ENCODE measurements around the gene OGDHL. TPM values are rescaled to one million over a fixed set of nuclear protein-coding genes. Genes with fewer than 3 reads are reported as not detected.

OGDHL gene
- total RNA-seq, 4 donors from 2014 or later, result 0.13 to 0.20 TPM; not detected in 2

DNA sequence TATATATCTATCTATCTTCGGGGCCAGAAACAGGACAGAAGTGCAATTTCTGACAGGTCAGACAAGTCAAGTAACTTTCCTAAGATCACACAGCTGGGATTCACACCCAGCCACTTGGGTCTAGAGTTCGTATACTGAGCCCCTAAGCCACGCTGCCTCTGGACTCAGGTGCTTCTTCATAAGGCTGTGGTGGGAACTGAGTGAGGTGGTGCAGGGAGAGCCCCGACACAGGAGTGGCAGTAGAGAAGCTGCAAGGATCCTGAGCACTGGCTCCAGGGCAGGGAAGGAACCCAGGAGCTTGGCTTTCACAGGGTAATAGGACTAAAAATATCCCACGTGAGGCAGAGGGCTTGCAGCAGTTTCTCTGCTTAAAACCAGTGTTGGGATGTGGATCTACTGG lies 48.9 kb downstream of the OGDHL start:
- H3K4me1 ChIP-seq, result no peaks in the 10 kb centered on the region
- no peaks in the 10 kb centered on the region for H3K27me3 ChIP-seq
- no peak overlapping the region for H3K4me3 ChIP-seq
- DNase-seq (no peak), ATAC-seq (no peak)
- no peaks in the 10 kb centered on the region for H3K9me3 ChIP-seq
- TF ChIP-seq, protein P1, sequence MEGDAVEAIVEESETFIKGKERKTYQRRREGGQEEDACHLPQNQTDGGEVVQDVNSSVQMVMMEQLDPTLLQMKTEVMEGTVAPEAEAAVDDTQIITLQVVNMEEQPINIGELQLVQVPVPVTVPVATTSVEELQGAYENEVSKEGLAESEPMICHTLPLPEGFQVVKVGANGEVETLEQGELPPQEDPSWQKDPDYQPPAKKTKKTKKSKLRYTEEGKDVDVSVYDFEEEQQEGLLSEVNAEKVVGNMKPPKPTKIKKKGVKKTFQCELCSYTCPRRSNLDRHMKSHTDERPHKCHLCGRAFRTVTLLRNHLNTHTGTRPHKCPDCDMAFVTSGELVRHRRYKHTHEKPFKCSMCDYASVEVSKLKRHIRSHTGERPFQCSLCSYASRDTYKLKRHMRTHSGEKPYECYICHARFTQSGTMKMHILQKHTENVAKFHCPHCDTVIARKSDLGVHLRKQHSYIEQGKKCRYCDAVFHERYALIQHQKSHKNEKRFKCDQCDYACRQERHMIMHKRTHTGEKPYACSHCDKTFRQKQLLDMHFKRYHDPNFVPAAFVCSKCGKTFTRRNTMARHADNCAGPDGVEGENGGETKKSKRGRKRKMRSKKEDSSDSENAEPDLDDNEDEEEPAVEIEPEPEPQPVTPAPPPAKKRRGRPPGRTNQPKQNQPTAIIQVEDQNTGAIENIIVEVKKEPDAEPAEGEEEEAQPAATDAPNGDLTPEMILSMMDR (IDR thresholded peaks at IDR 0.05 in 4 of 5, conservative IDR thresholded peaks at IDR 0.05 in 1 of 5), result no peak
- TF ChIP-seq POLR2A (IDR thresholded peaks at IDR 0.05), result no peak
- H3K27ac ChIP-seq, result no peak overlapping the region
- intact Hi-C loops (cut with DNase I; ENCODE audit: low total_unique reads) (no loop called here), in situ Hi-C loops (cut with MboI; ENCODE audit: low sequenced_read_pairs in 4 of 4) (no loop called here)
- no peaks in the 10 kb centered on the region for H3K36me3 ChIP-seq

DNA sequence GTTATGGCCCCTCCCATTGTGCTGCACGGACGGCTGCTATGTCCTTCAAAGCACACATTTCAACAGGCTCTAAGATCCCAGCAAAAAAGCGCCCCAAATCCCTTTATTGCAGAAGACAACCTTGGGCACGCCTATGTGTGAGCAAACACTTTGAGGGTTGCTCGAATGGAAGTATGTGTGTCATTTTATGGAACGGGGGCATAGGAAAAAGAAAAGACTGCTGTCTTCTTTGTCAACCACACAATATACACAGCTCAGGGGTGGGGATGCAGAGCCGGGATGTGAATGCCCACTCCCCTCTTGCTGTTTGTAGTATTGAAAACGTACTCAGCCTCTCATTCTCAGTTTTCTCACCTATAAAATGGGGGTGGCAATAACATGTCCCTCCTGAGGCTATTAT lies 50.6 kb downstream of the OGDHL start:
- Histone ChIP-seq H3K27me3 (no peaks in the 10 kb centered on the region), H3K9me3 (no peaks in the 10 kb centered on the region), H3K4me1 (no peaks in the 10 kb centered on the region), H3K36me3 (no peaks in the 10 kb centered on the region), H3K27ac (no peak overlapping the region), H3K4me3 (no peak overlapping the region)
- intact Hi-C loops (cut with DNase I; ENCODE audit: low total_unique reads) (no loop called here), in situ Hi-C loops (cut with MboI; ENCODE audit: low sequenced_read_pairs in 4 of 4) (no loop called here)
- ATAC-seq (no peak), DNase-seq (no peak)
- no peak for TF ChIP-seq POLR2A (IDR thresholded peaks at IDR 0.05)
- TF ChIP-seq, protein P1 (IDR thresholded peaks at IDR 0.05 in 4 of 5, conservative IDR thresholded peaks at IDR 0.05 in 1 of 5), result no peak

DNA sequence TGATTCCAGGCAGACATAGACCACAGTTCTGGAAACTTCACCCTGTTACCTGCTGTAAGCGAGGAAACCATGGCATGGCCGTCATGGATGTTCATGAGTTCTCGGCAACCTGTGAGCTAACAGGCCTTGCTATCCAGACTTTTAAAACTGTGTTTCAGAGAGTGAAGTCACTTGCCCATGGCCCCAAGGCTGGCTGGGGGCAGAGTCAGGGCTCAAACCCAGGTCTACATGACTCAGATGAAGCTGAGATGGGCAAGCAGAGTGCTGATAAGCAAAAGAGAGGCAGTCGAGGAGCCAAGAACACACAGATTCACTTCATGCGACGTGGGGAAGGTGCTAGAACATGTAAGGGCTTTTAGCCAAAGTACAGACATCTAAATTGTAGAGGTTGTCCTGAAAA lies 51.2 kb downstream of the OGDHL start:
- H3K4me1 ChIP-seq, result no peaks in the 10 kb centered on the region
- no peaks in the 10 kb centered on the region for H3K36me3 ChIP-seq
- H3K27me3 ChIP-seq, result no peaks in the 10 kb centered on the region
- no peaks in the 10 kb centered on the region for H3K9me3 ChIP-seq
- DNase-seq, result no peak
- TF ChIP-seq, protein P1 (IDR thresholded peaks at IDR 0.05 in 4 of 5, conservative IDR thresholded peaks at IDR 0.05 in 1 of 5), result no peak
- no peak for TF ChIP-seq POLR2A (IDR thresholded peaks at IDR 0.05)
- in situ Hi-C loops (cut with MboI; ENCODE audit: low sequenced_read_pairs in 4 of 4), result no loop called here
- intact Hi-C loops (cut with DNase I; ENCODE audit: low total_unique reads), result no loop called here
- no peak overlapping the region for H3K27ac ChIP-seq
- H3K4me3 ChIP-seq, result no peak overlapping the region
- no peak for ATAC-seq

DNA sequence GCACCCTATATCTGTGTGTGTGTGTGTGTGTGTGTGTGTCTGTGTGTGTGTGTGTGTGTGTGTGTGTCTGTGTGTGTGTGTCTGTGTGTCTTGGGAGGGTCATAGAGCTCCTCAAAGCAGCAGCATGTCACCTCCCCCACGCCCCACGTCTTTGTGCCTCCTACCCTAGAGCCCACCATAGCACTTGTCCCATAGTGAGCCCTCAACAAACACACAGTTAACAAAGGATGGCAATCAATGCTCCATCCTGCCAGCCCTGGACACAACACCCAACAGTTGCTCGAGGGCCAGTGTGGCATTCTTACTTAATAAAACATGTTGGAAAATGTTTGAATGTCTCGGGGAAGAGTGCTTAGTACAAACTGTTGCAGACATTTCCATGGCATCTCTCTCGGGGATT lies 52.2 kb downstream of the OGDHL start:
- intact Hi-C loops (cut with DNase I; ENCODE audit: low total_unique reads) (no loop called here), in situ Hi-C loops (cut with MboI; ENCODE audit: low sequenced_read_pairs in 4 of 4) (no loop called here)
- H3K27me3 ChIP-seq, result no peaks in the 10 kb centered on the region
- TF ChIP-seq POLR2A (IDR thresholded peaks at IDR 0.05), result no peak
- TF ChIP-seq, protein P1 (IDR thresholded peaks at IDR 0.05 in 4 of 5, conservative IDR thresholded peaks at IDR 0.05 in 1 of 5), result no peak
- no peaks in the 10 kb centered on the region for H3K4me1 ChIP-seq
- ATAC-seq (no peak), DNase-seq (no peak)
- no peak overlapping the region for H3K27ac ChIP-seq
- H3K9me3 ChIP-seq, result no peaks in the 10 kb centered on the region
- no peak overlapping the region for H3K4me3 ChIP-seq
- no peaks in the 10 kb centered on the region for H3K36me3 ChIP-seq

DNA sequence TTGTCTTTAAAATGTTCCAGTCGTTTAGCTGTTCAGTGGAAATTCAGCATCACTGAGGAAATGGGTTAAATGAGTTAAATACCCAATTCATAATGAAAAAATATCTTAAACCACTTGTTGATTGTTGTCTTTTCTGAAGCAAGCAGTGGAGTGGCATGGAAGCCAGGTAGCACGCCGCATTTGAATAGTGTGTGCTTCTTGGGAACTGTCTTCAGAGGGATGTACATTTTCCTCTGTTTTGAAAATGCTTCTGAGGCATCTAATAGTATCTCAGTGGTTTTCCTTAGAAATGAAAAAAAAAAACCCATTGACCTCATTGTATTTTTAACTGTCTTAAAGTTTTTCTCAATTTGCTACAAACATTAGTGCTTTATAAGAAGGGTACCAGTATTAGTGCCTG lies 54.5 kb downstream of the OGDHL start:
- Histone ChIP-seq H3K27me3 (no peaks in the 10 kb centered on the region), H3K9me3 (no peaks in the 10 kb centered on the region), H3K4me1 (no peaks in the 10 kb centered on the region), H3K4me3 (no peak overlapping the region), H3K36me3 (no peaks in the 10 kb centered on the region), H3K27ac (no peak overlapping the region)
- no peak for ATAC-seq
- in situ Hi-C loops (cut with MboI; ENCODE audit: low sequenced_read_pairs in 4 of 4) (no loop called here), intact Hi-C loops (cut with DNase I; ENCODE audit: low total_unique reads) (no loop called here)
- DNase-seq, result no peak
- TF ChIP-seq, protein P1 (IDR thresholded peaks at IDR 0.05 in 4 of 5, conservative IDR thresholded peaks at IDR 0.05 in 1 of 5), result no peak
- TF ChIP-seq POLR2A (IDR thresholded peaks at IDR 0.05), result no peak
